Pancreas (tissue), 10 donors: ENCODE measurements around the gene FGFBP3. TPM values are rescaled to one million over a fixed set of nuclear protein-coding genes. Genes with fewer than 3 reads are reported as not detected.

Experiments used
- ATAC-seq, 4 donors: fragments of 200-7000 bp; cut with Tn5 transposase; one replicate each; pipeline versions ENCODE4 v1.8.0 to v1.9.1; 2020; ENCODE audit warnings: mild to moderate bottlenecking in 4 of 4, moderate library complexity in 4 of 4
- DNase-seq, 6 donors: peaks; one replicate each; pipeline ENCODE4 v3.0.0-alpha.2; 2020
- FAIRE-seq: peaks from 2 replicates; lab custom pipeline; 2012; peaks lifted over from hg19 to GRCh38; lab: Jason Lieb, UNC
- H3K27ac ChIP-seq, 4 donors: fragments of 200-600 bp; sonication (generic); 1 replicate in 3 of 4; 2 replicates in 1 of 4; pipeline versions ENCODE4 v1.5.0 to v1.8.0; 2020
- H3K27me3 ChIP-seq, 4 donors: fragments of 200-600 bp; one replicate each; pipeline ENCODE4 v1.8.0; 2021
- H3K36me3 ChIP-seq, 3 donors: fragments of 200-600 bp; sonication (generic) in 1 of 3; one replicate each; pipeline versions ENCODE4 v1.5.0 to v1.8.0; 2020 to 2021
- H3K4me1 ChIP-seq, 3 donors: fragments of 200-600 bp; one replicate each; pipeline ENCODE4 v1.8.0; 2021
- H3K4me3 ChIP-seq, 4 donors: fragments of 200-600 bp; sonication (generic) in 2 of 4; one replicate each; pipeline versions ENCODE4 v1.5.0 to v1.8.0; 2020 to 2021
- H3K9me3 ChIP-seq, 4 donors: fragments of 200-600 bp; one replicate each; pipeline ENCODE4 v1.8.0; 2021
- CTCF ChIP-seq, 4 donors: fragments of 200-600 bp; sonication (generic) in 3 of 4; IDR thresholded peaks; one replicate each; pipeline versions ENCODE4 v1.5.0 to v1.8.0; 2021; ENCODE audit warnings: antibody characterized with exemption in 4 of 4
- WGBS, 2 donors: extraction: QIAGEN DNeasy Blood & Tissue Kit; methylation state at CpG; one replicate each; pipeline ENCODE4 v1.1.7; 2013; 5-methylcytosine and 5-hydroxymethylcytosine counted together
- intact Hi-C, 3 donors: fragments of 100-400 bp; cut with DNase I; formaldehyde crosslinking; loops; one replicate each; pipeline versions ENCODE4 v1.11.1 to v1.14.2; 2022
- polyA plus RNA-seq, 2 donors: library from polyadenylated mRNA; stranded (reverse); fragments of 200-250 nt; gene quantifications; one replicate each; pipeline ENCODE4 v1.2.3, GENCODE V29; 2013
- total RNA-seq, 6 donors: library from RNA; stranded (reverse); fragmentation: NEBNext Ultra II Directional in 4 of 6; extraction: Animal tissue kit (Norgen Biotek cat#: 25700) in 4 of 6; gene quantifications; one replicate each; pipeline versions ENCODE4 v1.2.1 to v1.2.4, GENCODE V29; 2021 to 2023
- donor health status: healthy with polysubstance abuse.
- donor health status: DM: no; HTN: no; CAD: no; lungs with moderate emphysema.
- donor health status: DM: no; HTN: no; CAD: no.
- donor health status: control.
- donor health status: control.
- donor health status: Bipolar disorder and iron deficiency.
- donor health status: DM: yes; HTN: yes; CAD: no.
- donor health status: DM: no; HTN: no; CAD: no.
- donor health status: DM: no; HTN: no; CAD: no.
- donor health status: DM: yes; HTN: yes; CAD: no.

The FGFBP3 gene
- total and polyA plus RNA-seq, 8 donors, result 0.72 to 1.9 (median 1.1) TPM

DNA sequence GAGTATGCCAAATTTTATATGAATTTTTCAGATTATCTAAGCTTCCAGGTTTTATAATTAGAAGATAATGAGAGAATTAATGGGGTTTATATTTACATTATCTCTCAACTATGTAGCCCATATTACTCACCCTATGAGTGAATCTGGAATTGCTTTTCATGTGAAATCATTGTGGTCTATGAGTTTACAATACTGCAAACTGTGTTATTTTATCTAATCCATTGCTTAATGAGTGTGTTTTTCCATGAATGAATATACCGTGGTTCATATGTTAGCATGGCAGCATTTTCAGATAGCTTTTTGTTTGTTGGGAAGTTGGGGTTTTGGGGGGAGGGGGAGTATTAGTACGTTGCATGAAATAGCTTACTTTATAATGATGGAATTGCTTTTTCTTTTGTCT lies 44.5 kb downstream of the FGFBP3 start:
- FAIRE-seq (no peak), DNase-seq (no peak), ATAC-seq (no peak)
- Histone ChIP-seq H3K27ac (no peak overlapping the region), H3K36me3 (peaks cover 0 to 35% (median 17%) of the 10 kb centered on the region in 3 donors), H3K4me1 (no peaks in the 10 kb centered on the region), H3K9me3 (no peaks in the 10 kb centered on the region), H3K4me3 (no peak overlapping the region), H3K27me3 (no peaks in the 10 kb centered on the region)
- intact Hi-C loops, result no loop called here
- no peak for TF ChIP-seq CTCF (IDR thresholded peaks at IDR 0.05)
- WGBS, 2 donors, result 67 to 68% methylated on average over 2 of the region's 2 CpGs

- no peaks in the 10 kb centered on the region for H3K4me1 ChIP-seq
- peaks cover 0 to 42% (median 22%) of the 10 kb centered on the region in 3 donors for H3K36me3 ChIP-seq
- no peaks in the 10 kb centered on the region for H3K27me3 ChIP-seq
- ATAC-seq (peak in 1 of 4 donors; percentile 43), DNase-seq (no peak), FAIRE-seq (no peak)
- H3K27ac ChIP-seq, result no peak overlapping the region
- intact Hi-C loops, result no loop called here
- no peak overlapping the region for H3K4me3 ChIP-seq
- TF ChIP-seq CTCF (IDR thresholded peaks at IDR 0.05), result no peak
- 19 to 60% methylated on average over 2 of the region's 2 CpGs for WGBS, 2 donors
- no peaks in the 10 kb centered on the region for H3K9me3 ChIP-seq
These were observed 45.2 kb downstream of the FGFBP3 start for GRCh38 chr10:91864099-91864498.

DNA sequence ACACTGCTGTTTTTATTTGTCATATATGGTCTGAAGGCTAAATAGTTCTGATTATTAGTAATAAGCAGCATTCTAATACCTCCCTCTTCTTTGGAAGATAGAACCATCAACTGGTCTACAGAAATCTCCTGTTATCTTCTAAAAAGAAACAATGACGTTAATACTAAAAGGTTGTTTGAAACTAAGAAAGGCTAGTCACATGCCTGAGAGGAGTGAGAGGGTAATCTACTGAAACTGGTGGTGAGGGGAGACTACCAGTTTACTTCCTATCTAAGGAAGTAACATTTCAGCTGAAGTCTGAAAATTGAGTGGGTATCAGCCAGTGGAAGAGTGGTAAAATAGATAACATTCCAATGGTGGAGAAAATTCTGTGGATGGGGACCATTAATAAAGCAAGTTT lies 48.4 kb downstream of the FGFBP3 start:
- Histone ChIP-seq H3K36me3 (peaks cover 0 to 63% (median 38%) of the 10 kb centered on the region in 3 donors), H3K27ac (no peak overlapping the region), H3K4me1 (no peaks in the 10 kb centered on the region), H3K27me3 (no peaks in the 10 kb centered on the region), H3K4me3 (no peak overlapping the region), H3K9me3 (no peaks in the 10 kb centered on the region)
- no peak for FAIRE-seq
- intact Hi-C loops, result no loop called here
- no peak for TF ChIP-seq CTCF (IDR thresholded peaks at IDR 0.05)
- ATAC-seq, result no peak
- 81 to 91% methylated on average over 1 of the region's 1 CpG for WGBS, 2 donors
- DNase-seq, result no peak

GRCh38 chr10:91856637-91857036 lies 52.6 kb downstream of the FGFBP3 start:
- Histone ChIP-seq H3K27ac (no peak overlapping the region), H3K36me3 (peaks cover 3 to 65% (median 27%) of the 10 kb centered on the region in 3 donors), H3K4me3 (no peak overlapping the region), H3K9me3 (no peaks in the 10 kb centered on the region), H3K27me3 (no peaks in the 10 kb centered on the region), H3K4me1 (no peaks in the 10 kb centered on the region)
- FAIRE-seq (no peak), ATAC-seq (no peak), DNase-seq (no peak)
- intact Hi-C loops, result no loop called here
- 76 to 83% methylated on average over 6 of the region's 6 CpGs for WGBS, 2 donors
- TF ChIP-seq CTCF (IDR thresholded peaks at IDR 0.05), result no peak

Other genes with a start within 250 kb of the FGFBP3 start
- gene TNKS2, start 111.1 kb downstream of the FGFBP3 start, total RNA-seq, result 10 to 100 TPM; 13.8 to 22.6 (median 15.2) TPM
- 10 to 100 TPM in 1 of 2 donors, 1 to 10 TPM in 1; 5.2 to 12.4 TPM for gene TNKS2, start 111.1 kb downstream of the FGFBP3 start, polyA plus RNA-seq
- gene BTAF1, start 14.3 kb upstream of the FGFBP3 start, total RNA-seq, result 10 to 100 TPM in 5 of 6 donors, 1 to 10 TPM in 1; 7.2 to 16.4 (median 12.7) TPM
- gene BTAF1, start 14.3 kb upstream of the FGFBP3 start, polyA plus RNA-seq, result 10 to 100 TPM in 1 of 2 donors, 1 to 10 TPM in 1; 5.5 to 13.5 TPM